Psoas muscle (tissue), 8 donors: ENCODE results near the gene CPTP. TPM values are rescaled to one million over a fixed set of nuclear protein-coding genes. Genes with fewer than 3 reads are reported as not detected.

ENCODE experiments used
- ATAC-seq, 4 donors: fragments of 200-7000 bp; cut with Tn5 transposase; one replicate each; pipeline ENCODE4 v1.9.1; 2020; ENCODE audit warnings: moderate library complexity in 3 of 4, mild to moderate bottlenecking in 2 of 4
- DNase-seq, 2 donors: peaks; one replicate each; pipeline ENCODE4 v3.0.0-alpha.2; 2020
- H3K27ac ChIP-seq: fragments of 200-600 bp; one replicate; pipeline ENCODE4 v1.8.0; 2022
- H3K27me3 ChIP-seq, 3 donors: fragments of 200-600 bp in 1 of 3; one replicate each; pipeline versions ENCODE4 v1.6.1 to v1.8.0; 2013 to 2022; ENCODE audit warnings: low read length in 2 of 3, mild to moderate bottlenecking in 2 of 3, moderate library complexity in 1 of 3; ENCODE audit not compliant: insufficient read depth in 3 of 3
- H3K36me3 ChIP-seq, 2 donors: fragments of 200-600 bp in 1 of 2; one replicate each; pipeline versions ENCODE4 v1.6.1 to v1.8.0; 2013 to 2022; ENCODE audit warnings: low read depth in 1 of 2, mild to moderate bottlenecking in 1 of 2, moderate library complexity in 1 of 2; ENCODE audit not compliant: insufficient read depth in 1 of 2
- H3K4me1 ChIP-seq: fragments of 200-600 bp; one replicate; pipeline ENCODE4 v1.8.0; 2022
- H3K4me3 ChIP-seq: fragments of 200-600 bp; one replicate; pipeline ENCODE4 v1.8.0; 2022; ENCODE audit warnings: mild to moderate bottlenecking
- H3K9me3 ChIP-seq: fragments of 200-600 bp; one replicate; pipeline ENCODE4 v1.8.0; 2022
- WGBS, 3 donors: extraction: QIAGEN DNeasy Blood & Tissue Kit; methylation state at CpG; one replicate each; pipeline versions ENCODE4 v1.1.6 to v1.1.7; 2013; 5-methylcytosine and 5-hydroxymethylcytosine counted together
- intact Hi-C, 2 donors: fragments of 100-400 bp; cut with DNase I; formaldehyde crosslinking; loops; one replicate each; pipeline versions ENCODE4 v1.11.0 to v1.14.2; 2022
- polyA plus RNA-seq, 3 donors: library from polyadenylated mRNA; stranded (reverse); fragments of 200-250 nt; gene quantifications; one replicate each; pipeline ENCODE4 v1.2.3, GENCODE V29; 2013
- total RNA-seq, 4 donors: library from RNA; stranded (reverse); fragmentation: NEBNext Ultra II Directional in 2 of 4; extraction: Animal tissue kit (Norgen Biotek cat#: 25700) in 2 of 4; gene quantifications; one replicate each; pipeline versions ENCODE4 v1.2.1 to v1.2.4, GENCODE V29; 2021 to 2023
- TF ChIP-seq, protein P1 (sequence below): fragments of 200-600 bp; IDR thresholded peaks from one replicate; pipeline ENCODE4 v1.8.0; 2022; ENCODE audit warnings: antibody characterized with exemption
- donor health status: healthy with polysubstance abuse.
- donor health status: DM: no; HTN: no; CAD: no; lungs with moderate emphysema.
- donor health status: Bipolar disorder and iron deficiency.
- donor health status: healthy.
- donor health status: DM: yes; HTN: yes; CAD: no.
- donor health status: DM: no; HTN: no; CAD: no.
- donor health status: DM: no; HTN: no; CAD: no.
- donor health status: DM: yes; HTN: yes; CAD: no.

The CPTP gene
- total and polyA plus RNA-seq, 7 donors, result 18.2 to 39.5 (median 31.3) TPM

- Histone ChIP-seq H3K27me3 (no peaks in the 10 kb centered on the region), H3K36me3 (peaks cover 0 to 41% of the 10 kb centered on the region in 2 donors), H3K4me3 (no peak overlapping the region), H3K27ac (no peak overlapping the region), H3K4me1 (peaks cover 28% of the 10 kb centered on the region), H3K9me3 (no peaks in the 10 kb centered on the region)
- DNase-seq, result no peak
- TF ChIP-seq, protein P1, sequence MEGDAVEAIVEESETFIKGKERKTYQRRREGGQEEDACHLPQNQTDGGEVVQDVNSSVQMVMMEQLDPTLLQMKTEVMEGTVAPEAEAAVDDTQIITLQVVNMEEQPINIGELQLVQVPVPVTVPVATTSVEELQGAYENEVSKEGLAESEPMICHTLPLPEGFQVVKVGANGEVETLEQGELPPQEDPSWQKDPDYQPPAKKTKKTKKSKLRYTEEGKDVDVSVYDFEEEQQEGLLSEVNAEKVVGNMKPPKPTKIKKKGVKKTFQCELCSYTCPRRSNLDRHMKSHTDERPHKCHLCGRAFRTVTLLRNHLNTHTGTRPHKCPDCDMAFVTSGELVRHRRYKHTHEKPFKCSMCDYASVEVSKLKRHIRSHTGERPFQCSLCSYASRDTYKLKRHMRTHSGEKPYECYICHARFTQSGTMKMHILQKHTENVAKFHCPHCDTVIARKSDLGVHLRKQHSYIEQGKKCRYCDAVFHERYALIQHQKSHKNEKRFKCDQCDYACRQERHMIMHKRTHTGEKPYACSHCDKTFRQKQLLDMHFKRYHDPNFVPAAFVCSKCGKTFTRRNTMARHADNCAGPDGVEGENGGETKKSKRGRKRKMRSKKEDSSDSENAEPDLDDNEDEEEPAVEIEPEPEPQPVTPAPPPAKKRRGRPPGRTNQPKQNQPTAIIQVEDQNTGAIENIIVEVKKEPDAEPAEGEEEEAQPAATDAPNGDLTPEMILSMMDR, result no peak
- intact Hi-C loops, result no loop called here
- peak in 3 of 4 donors; percentile 1 to 10 (median 5) for ATAC-seq
- 70 to 81% (median 79%) methylated on average over 42 to 57 of the region's 57 CpGs for WGBS, 3 donors
Measured at GRCh38 chr1:1332031-1332755, 7.6 kb downstream of the CPTP start.

GRCh38 chr1:1332774-1333480, 8.3 kb downstream of the CPTP start:
- 44 to 72% (median 49%) methylated on average over 40 to 48 of the region's 48 CpGs for WGBS, 3 donors
- Histone ChIP-seq H3K4me1 (peaks cover 28% of the 10 kb centered on the region), H3K9me3 (no peaks in the 10 kb centered on the region), H3K27me3 (no peaks in the 10 kb centered on the region), H3K27ac (no peak overlapping the region), H3K4me3 (no peak overlapping the region), H3K36me3 (peaks cover 0 to 38% of the 10 kb centered on the region in 2 donors)
- no peak for DNase-seq
- TF ChIP-seq, protein P1, result no peak
- intact Hi-C loops, result no loop called here
- peak; percentile 6 to 45 (median 28) for ATAC-seq

GRCh38 chr1:1333551-1334241, 9.1 kb downstream of the CPTP start:
- TF ChIP-seq, protein P1, result no peak
- DNase-seq (peak; percentile 53 to 78), ATAC-seq (peak; percentile 3 to 41 (median 20))
- no peak overlapping the region for H3K4me3 ChIP-seq
- intact Hi-C loops, result no loop called here
- 36 to 80% (median 51%) methylated on average over 32 to 36 of the region's 36 CpGs for WGBS, 3 donors
- H3K4me1 ChIP-seq, result peaks cover 28% of the 10 kb centered on the region
- H3K9me3 ChIP-seq, result no peaks in the 10 kb centered on the region
- H3K27ac ChIP-seq, result no peak overlapping the region
- peaks cover 2 to 38% of the 10 kb centered on the region in 2 donors for H3K36me3 ChIP-seq
- no peaks in the 10 kb centered on the region for H3K27me3 ChIP-seq

DNA sequence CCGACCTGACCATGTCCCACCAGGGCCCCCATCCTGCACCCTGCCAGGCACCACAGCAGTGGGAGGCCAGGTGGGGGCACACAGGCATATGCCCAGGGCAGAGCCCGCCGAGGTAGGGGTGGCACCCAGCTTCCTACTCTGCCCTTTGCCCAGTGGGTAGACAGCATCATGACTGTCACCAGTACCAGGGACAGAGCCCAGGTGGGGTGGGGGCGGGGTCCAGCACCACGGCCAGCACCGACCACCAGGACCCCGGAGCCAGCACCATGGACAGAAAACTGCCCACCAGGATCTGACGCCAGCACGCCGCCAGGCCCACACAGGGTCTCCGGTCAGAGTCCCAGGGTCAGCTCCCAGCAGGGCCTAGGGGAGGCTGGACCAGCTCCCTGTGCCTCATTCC, 10.2 kb downstream of the CPTP start:
- Histone ChIP-seq H3K27ac (no peak overlapping the region), H3K4me3 (no peak overlapping the region), H3K9me3 (no peaks in the 10 kb centered on the region), H3K36me3 (peaks cover 2 to 45% of the 10 kb centered on the region in 2 donors), H3K27me3 (no peaks in the 10 kb centered on the region), H3K4me1 (peaks cover 28% of the 10 kb centered on the region)
- DNase-seq (no peak), ATAC-seq (no peak)
- 59 to 65% (median 64%) methylated on average over 6 to 11 of the region's 11 CpGs for WGBS, 3 donors
- intact Hi-C loops, result no loop called here
- TF ChIP-seq, protein P1, result no peak
